Measurements from ENCODE around the gene MAL.

Gene MAL

GRCh38 chr2:95025406-95026319, at the start of gene MAL:
Gene MAL, plus strand, starts transcription at chr2:95025708. Its CDS starts 85 bp downstream, at chr2:95025793.
- DNase-seq (ENCODE audit: insufficient read length, low spot score) (no peak), FAIRE-seq (no peak)
- TF ChIP-seq CTCF (IDR thresholded peaks at IDR 0.05; ENCODE audit: insufficient read depth, missing control alignments) = no peak

DNA sequence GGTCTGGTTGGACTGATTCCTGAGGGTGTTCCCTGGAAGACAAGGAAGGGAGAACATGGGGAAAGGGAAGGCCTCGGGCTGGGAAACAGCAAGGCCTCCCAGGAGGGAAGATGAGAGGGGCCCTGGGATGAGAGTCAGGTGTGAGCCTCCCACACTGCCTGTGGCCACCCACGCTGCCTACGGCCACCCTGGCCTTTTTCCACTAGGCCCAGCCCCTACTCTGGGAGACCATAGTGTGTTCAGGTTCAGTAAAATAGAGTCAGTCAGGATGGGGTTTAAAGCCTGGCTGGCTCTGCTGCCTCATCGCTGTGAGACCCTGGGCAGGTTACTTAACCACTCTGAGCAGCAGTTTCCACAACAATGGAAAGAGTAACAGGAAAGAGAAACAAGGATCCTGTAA, 47.7 kb upstream of the MAL start:
- FAIRE-seq = no peak
- TF ChIP-seq CTCF (IDR thresholded peaks at IDR 0.05; ENCODE audit: insufficient read depth, missing control alignments) = no peak
- no peak for DNase-seq (ENCODE audit: insufficient read length, low spot score)

DNA sequence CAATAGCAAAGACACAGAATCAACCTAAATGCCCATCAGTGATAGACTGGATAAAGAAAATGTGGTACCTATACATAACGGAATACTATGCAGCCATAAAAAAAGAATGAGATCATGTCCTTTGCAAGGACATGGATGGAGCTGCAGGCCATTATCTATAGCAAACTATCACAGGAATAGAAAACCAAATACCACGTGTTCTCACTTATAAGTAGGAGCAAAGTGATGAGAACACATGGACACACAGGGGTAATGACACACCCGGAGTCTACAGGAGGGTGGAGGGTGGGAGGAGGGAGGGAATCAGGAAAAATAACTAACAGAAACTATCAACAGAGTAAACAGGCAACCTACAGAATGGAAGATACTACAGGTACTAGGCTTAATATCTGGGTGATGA, 46.6 kb upstream of the MAL start:
- TF ChIP-seq CTCF (IDR thresholded peaks at IDR 0.05; ENCODE audit: insufficient read depth, missing control alignments) = no peak
- DNase-seq (ENCODE audit: insufficient read length, low spot score) (no peak), FAIRE-seq (no peak)

GRCh38 chr2:94979406-94980375, 45.8 kb upstream of the MAL start:
- FAIRE-seq = no peak
- TF ChIP-seq CTCF (IDR thresholded peaks at IDR 0.05; ENCODE audit: insufficient read depth, missing control alignments) = no peak
- no peak for DNase-seq (ENCODE audit: insufficient read length, low spot score)

DNA sequence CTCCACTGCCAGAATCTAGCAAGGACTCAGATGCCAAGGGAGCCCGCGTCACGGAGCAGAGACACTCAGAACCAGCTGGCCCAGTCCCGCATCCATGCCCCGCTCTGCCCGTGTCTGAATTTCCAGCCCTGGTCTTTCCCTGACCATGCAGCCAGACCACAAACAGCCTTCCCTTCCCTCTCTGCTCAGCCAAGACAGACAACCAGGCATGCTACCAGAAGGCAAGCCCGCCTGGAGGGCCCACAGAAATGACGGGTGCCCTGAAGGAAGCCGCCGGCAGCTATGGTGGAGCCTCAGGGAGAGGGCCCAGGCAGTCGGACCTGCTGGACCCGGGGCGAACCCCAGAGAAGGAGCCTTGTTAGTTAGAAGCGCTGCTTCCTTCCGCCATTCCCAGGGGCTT, 45.1 kb upstream of the MAL start:
- FAIRE-seq (no peak), DNase-seq (ENCODE audit: insufficient read length, low spot score) (no peak)
- no peak for TF ChIP-seq CTCF (IDR thresholded peaks at IDR 0.05; ENCODE audit: insufficient read depth, missing control alignments)

GRCh38 chr2:94982156-94982555, 43.4 kb upstream of the MAL start:
- FAIRE-seq (no peak), DNase-seq (ENCODE audit: insufficient read length, low spot score) (no peak)
- TF ChIP-seq CTCF (IDR thresholded peaks at IDR 0.05; ENCODE audit: insufficient read depth, missing control alignments) = no peak

Data from D721Med (cell line).